IPS DF 6.9 (cell line): Measurements from ENCODE around the gene SHISAL1.

Experiments used
- DNase-seq: peaks from one replicate; pipeline ENCODE4 v3.0.0-alpha.2; 2013; ENCODE audit warnings: low read depth, low spot score
- H3K27ac ChIP-seq: one replicate; pipeline ENCODE4 v1.5.1; 2013; ENCODE audit warnings: low read length, control low read depth
- H3K27me3 ChIP-seq: 2 replicates; pipeline ENCODE4 v1.6.1; 2013; ENCODE audit warnings: mild to moderate bottlenecking, low read length; ENCODE audit not compliant: control insufficient read depth, insufficient read depth
- H3K36me3 ChIP-seq: 2 replicates; pipeline ENCODE4 v1.6.1; 2013; ENCODE audit warnings: low read length; ENCODE audit not compliant: control insufficient read depth, insufficient read depth
- H3K4me1 ChIP-seq: 2 replicates; pipeline ENCODE4 v1.6.1; 2013; ENCODE audit warnings: low read length; ENCODE audit not compliant: control insufficient read depth, insufficient read depth
- H3K4me3 ChIP-seq: 2 replicates; pipeline ENCODE4 v1.5.1; 2013; ENCODE audit warnings: mild to moderate bottlenecking, low read length
- H3K9me3 ChIP-seq: 2 replicates; pipeline ENCODE4 v1.6.1; 2013; ENCODE audit warnings: low read length, inconsistent platforms; ENCODE audit not compliant: control insufficient read depth, insufficient read depth
- WGBS: extraction: QIAGEN DNeasy Blood & Tissue Kit; methylation state at CpG from one replicate; pipeline ENCODE4 v1.1.7; 2013; ENCODE audit warnings: mixed read lengths, missing lambda C conversion rate; ENCODE audit not compliant: insufficient read length, insufficient coverage; 5-methylcytosine and 5-hydroxymethylcytosine counted together

Gene SHISAL1

GRCh38 chr22:44312766-44313165 is at the start of gene SHISAL1:
Gene SHISAL1 (minus strand): TSS chr22:44312951. CDS start chr22:44300945, 12,006 bp downstream.
- no CpG with 5 or more reads among the region's 12 CpGs for WGBS
- Histone ChIP-seq H3K27me3 (no peaks in the 10 kb centered on the region), H3K36me3 (no peaks in the 10 kb centered on the region; the same call in 1 of the 2 replicates), H3K4me3 (no peak within 1 kb of the TSS), H3K4me1 (peaks cover 2% of the 10 kb centered on the region; the same call in 1 of the 2 replicates), H3K9me3 (no peaks in the 10 kb centered on the region), H3K27ac (no peak within 1 kb of the TSS)
- DNase-seq, result no peak

DNA sequence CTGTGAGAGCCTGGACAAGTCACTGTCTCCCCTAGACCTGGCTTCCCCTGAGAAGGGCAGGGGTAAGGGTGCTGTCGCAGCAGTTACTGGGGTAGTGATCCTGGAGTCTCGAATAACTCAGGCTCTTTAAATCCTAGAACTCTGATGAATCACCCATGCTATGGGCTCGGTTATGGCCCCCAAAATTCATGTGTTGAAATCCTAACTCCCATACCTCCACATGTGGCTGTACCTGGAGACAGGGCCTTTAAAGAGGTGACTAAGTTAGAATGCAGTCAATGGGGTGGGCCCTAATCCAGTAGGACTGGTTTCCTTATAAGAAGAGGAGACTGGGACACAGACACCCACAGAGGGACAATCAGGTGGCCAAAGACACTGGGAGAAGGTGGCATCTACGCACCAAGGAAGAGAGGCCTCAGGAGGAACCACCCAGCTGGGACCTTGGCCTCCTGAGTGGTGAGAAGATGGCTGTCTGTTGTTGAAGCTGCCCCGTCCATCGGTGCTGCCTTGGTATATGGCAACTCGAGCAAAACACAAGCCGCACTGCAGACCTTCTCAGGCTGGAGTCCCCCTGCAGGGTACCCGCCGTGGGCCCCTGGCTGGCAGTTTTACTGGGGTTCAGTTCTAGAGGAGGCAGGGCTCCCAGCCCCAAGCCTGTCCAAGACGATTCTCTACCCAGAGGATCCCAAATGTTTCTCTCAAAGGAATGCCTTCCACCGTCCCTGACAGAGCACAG is 48.8 kb upstream of the SHISAL1 start:
- Histone ChIP-seq H3K27me3 (no peaks in the 10 kb centered on the region), H3K36me3 (no peaks in the 10 kb centered on the region), H3K4me1 (no peaks in the 10 kb centered on the region), H3K4me3 (no peak overlapping the region), H3K27ac (no peak overlapping the region), H3K9me3 (no peaks in the 10 kb centered on the region)
- no CpG with 5 or more reads among the region's 12 CpGs for WGBS
- no peak for DNase-seq

- no peak for DNase-seq
Measured at GRCh38 chr22:44360668-44361381, 48.1 kb upstream of the SHISAL1 start.

GRCh38 chr22:44360306-44360667 is 47.5 kb upstream of the SHISAL1 start:
- Histone ChIP-seq H3K4me3 (no peak overlapping the region), H3K9me3 (no peaks in the 10 kb centered on the region), H3K27me3 (no peaks in the 10 kb centered on the region), H3K36me3 (no peaks in the 10 kb centered on the region), H3K4me1 (no peaks in the 10 kb centered on the region), H3K27ac (no peak overlapping the region)
- DNase-seq, result no peak
- WGBS, result no CpG with 5 or more reads among the region's 12 CpGs

More at GRCh38 chr22:44360668-44361381, 48.1 kb upstream of the SHISAL1 start:
- Histone ChIP-seq H3K36me3 (no peaks in the 10 kb centered on the region), H3K9me3 (no peaks in the 10 kb centered on the region), H3K4me1 (no peaks in the 10 kb centered on the region), H3K27me3 (no peaks in the 10 kb centered on the region), H3K4me3 (no peak overlapping the region), H3K27ac (no peak overlapping the region)
- WGBS, result no CpG with 5 or more reads among the region's 25 CpGs

GRCh38 chr22:44359496-44360110 is 46.9 kb upstream of the SHISAL1 start:
- H3K4me3 ChIP-seq, result no peak overlapping the region
- no peak overlapping the region for H3K27ac ChIP-seq
- DNase-seq, result no peak
- no CpG with 5 or more reads among the region's 13 CpGs for WGBS
- no peaks in the 10 kb centered on the region for H3K4me1 ChIP-seq
- no peaks in the 10 kb centered on the region for H3K9me3 ChIP-seq
- H3K36me3 ChIP-seq, result no peaks in the 10 kb centered on the region
- H3K27me3 ChIP-seq, result no peaks in the 10 kb centered on the region

- no peaks in the 10 kb centered on the region for H3K4me1 ChIP-seq
- no peaks in the 10 kb centered on the region for H3K36me3 ChIP-seq
- no peaks in the 10 kb centered on the region for H3K9me3 ChIP-seq
- DNase-seq, result no peak
- no CpG with 5 or more reads among the region's 17 CpGs for WGBS
- no peaks in the 10 kb centered on the region for H3K27me3 ChIP-seq
- no peak overlapping the region for H3K4me3 ChIP-seq
- H3K27ac ChIP-seq, result no peak overlapping the region
Measured at GRCh38 chr22:44358709-44359440, 46.1 kb upstream of the SHISAL1 start.

GRCh38 chr22:44357966-44358465 is 45.3 kb upstream of the SHISAL1 start:
- Histone ChIP-seq H3K27ac (no peak overlapping the region), H3K4me3 (no peak overlapping the region), H3K27me3 (no peaks in the 10 kb centered on the region), H3K36me3 (no peaks in the 10 kb centered on the region), H3K9me3 (no peaks in the 10 kb centered on the region), H3K4me1 (no peaks in the 10 kb centered on the region; the same call in 1 of the 2 replicates)
- no CpG with 5 or more reads among the region's 19 CpGs for WGBS
- no peak for DNase-seq

- Histone ChIP-seq H3K27me3 (no peaks in the 10 kb centered on the region), H3K9me3 (no peaks in the 10 kb centered on the region), H3K4me1 (no peaks in the 10 kb centered on the region; the same call in 1 of the 2 replicates), H3K4me3 (no peak overlapping the region), H3K27ac (no peak overlapping the region), H3K36me3 (no peaks in the 10 kb centered on the region)
- WGBS, result no CpG with 5 or more reads among the region's 10 CpGs
- DNase-seq, result no peak
Measured at GRCh38 chr22:44357296-44357965, 44.7 kb upstream of the SHISAL1 start.

DNA sequence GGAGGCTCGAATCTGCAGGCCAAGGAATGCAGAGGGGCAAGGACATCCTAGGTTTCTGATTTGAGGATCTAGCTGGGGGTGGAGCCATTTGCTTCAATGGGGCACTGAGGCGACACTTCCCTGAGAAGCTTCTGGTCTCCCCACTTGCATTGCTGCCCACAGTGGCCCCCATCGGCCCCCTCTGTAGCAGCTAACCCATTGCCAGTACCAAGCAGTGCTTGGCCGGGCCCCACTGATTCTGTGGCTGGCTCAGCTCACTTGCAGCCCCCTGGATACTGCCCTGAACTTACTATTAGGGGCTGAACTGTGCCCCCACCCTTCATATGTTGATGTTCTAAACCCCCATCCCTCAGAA is 42.9 kb upstream of the SHISAL1 start:
- Histone ChIP-seq H3K27me3 (no peaks in the 10 kb centered on the region), H3K9me3 (no peaks in the 10 kb centered on the region), H3K36me3 (no peaks in the 10 kb centered on the region), H3K4me3 (no peak overlapping the region), H3K27ac (no peak overlapping the region), H3K4me1 (no peaks in the 10 kb centered on the region; the same call in none of the 2 replicates)
- WGBS, result no CpG with 5 or more reads among the region's 4 CpGs
- DNase-seq, result no peak
